ENCODE results near the gene RPRD1B.

RPRD1B gene

GRCh38 chr20:38125157-38126056 lies 91.9 kb downstream of the RPRD1B start:
- no peak for DNase-seq

DNA sequence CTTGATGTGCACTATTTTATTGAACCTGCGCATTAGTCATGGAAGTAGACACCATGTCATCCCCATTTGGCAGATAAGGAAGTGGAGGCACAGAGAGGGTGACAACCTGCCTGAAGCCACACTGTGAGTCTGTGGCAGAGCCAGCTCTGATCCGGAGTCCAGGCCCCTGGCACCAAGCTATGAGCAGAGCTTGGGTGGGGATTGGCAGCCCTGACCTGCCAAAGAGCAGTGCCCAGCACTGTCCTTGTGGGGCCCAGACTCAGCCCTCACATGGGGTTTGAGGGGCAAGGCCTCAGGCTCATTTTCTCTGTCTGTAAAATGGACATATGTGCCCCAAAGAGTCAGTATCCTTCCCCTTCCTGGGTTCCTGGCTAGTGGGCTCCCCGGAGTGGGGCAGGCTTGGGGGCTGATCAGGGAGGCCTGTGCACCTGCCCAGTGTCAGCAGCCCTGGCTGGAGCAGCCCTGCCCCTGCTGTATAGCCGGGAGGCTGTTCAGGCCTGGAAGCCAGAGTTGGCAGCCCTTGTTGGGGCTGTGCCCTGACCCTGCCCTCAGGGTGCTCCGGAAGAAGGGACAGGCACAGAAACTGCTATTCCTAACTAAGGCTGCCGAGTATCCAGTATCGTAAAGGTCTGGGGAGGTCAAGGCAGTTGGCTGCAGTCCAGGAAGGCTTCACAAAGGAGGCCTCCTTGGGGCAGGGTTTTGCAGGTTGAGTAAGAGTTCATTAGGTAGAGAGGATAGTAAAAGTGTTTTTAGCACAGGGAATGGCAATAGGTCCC lies 92.8 kb downstream of the RPRD1B start:
- no peak for DNase-seq

DNA sequence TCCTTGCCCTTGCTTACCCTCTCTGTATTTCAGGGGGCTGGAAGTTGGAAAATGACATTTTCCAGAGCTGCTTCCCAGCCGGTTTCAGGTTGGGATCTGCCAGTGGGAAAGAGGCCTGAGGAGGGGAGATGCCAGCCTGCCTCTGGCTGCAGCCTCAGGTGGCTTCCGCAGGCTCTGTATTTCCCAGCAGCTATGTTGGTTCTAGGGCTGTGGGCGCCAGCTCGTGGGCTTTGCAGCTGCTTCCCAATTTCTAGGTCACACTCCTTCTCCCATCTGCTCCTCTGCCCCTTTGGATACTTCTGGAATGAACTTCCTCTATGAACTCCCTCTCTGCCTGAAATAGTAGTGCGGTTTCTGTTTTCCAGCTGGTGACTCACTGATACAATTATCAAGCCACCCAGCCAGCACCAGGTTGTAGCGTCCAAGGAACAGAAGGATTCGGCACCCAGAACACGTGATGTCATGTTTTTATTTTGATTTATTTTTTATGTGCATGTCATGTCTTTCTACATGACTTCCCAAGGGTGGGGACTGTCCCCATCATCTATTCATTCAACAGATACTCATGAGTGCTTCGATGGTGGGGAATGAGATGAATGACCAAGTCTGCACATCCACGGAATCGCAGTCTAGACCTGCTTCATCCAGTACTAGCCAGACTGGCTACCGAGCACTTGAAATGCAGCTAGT lies 93.5 kb downstream of the RPRD1B start:
- no peak for DNase-seq

DNA sequence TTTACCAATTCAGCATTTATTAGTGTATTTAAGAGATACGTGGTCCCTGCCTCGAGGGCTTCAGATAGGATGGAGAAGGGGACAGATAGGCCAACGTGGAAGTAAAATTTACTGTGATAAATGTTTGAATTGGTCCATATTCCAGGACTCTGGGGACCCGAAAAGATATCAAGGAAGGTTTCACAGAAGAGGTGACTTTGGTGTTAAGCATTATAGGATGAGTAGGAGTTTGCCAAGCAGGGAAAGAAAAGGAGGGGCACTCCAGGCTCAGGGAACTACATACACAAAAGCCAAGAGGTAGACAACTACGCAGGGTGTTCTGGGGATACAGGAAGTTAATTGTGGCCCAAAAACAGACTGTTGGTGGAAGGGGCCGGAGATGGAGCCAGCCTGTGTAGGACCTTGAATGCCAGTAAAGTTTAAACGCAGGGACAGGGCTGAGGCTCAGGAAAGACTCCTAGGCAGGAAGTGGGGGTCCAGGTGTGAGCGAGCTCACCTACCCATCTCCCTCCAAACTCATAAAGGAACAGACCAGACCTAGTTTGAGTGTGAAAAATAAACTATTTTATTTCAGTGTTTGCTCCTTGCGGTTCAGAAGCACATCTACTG lies 94.5 kb downstream of the RPRD1B start:
- no peak for DNase-seq

DNA sequence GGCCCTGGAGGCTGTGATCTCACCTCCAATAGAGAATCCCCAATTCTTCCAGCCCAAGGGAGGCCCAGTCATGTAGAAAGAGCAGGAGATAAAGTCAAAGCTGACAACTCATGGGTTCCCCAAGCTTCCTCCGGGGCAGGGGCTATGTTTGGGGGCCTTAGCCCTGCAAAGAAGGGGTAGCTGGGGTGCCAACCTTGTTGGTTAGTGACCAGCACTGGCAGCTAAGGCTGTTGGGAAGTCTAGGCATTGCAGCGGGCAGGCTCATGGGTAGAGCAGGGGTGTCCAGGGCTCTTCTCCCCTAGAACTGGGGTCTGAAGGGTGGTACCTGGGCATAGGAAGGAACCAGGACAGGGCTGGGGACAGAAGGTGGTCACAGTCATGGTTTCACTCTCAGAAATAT lies 95.1 kb downstream of the RPRD1B start:
- no peak for DNase-seq

- DNase-seq, result no peak
Observed at GRCh38 chr20:38129248-38129865, 95.8 kb downstream of the RPRD1B start.

- DNase-seq, result no peak
Observed at GRCh38 chr20:38129893-38130609, 96.5 kb downstream of the RPRD1B start.

DNA sequence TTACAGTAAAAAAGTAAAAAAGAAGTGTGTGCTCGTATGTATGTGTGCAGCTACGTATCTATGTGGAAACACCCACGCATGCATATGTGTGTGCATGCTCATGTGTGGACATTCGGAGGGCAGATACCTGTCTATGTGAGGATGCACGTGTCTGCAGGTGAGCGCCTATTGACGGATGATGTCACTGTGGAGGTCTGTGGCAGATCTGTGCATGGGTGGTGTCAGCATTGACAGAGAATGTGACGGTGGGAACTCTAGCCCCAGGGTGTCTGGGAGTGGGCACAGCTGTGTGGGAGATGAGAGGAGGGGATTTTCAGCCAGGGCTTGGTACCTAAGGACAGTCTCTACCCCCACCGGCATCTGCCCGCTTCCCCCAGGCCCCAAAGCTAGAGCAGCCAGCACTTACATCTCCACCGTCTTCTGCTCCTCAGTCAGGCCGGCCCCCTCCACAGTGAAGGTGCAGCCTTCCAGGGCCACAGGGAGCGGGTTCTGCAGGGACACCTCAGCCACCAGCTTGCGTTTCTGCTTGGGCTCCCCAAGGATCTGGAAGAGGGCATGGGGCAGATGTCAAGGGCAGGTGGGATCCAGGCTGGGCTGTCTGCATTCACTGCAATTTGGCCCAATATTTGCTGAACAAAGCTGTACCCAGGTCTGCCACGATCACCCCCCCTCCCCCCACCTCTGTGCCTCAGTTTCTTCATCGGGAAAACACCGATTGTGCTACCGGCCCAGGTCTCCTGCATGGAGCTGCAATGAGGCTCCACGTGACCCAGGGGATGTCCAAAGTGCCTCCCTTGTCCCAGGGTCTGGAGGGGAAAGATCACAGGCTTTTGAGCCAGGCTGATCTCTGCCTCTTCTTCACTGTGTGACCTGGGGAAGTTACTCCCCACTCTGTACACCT lies 97.4 kb downstream of the RPRD1B start:
- DNase-seq, result no peak

- no peak for DNase-seq
Observed at GRCh38 chr20:38131588-38132121, 98.1 kb downstream of the RPRD1B start.

DNA sequence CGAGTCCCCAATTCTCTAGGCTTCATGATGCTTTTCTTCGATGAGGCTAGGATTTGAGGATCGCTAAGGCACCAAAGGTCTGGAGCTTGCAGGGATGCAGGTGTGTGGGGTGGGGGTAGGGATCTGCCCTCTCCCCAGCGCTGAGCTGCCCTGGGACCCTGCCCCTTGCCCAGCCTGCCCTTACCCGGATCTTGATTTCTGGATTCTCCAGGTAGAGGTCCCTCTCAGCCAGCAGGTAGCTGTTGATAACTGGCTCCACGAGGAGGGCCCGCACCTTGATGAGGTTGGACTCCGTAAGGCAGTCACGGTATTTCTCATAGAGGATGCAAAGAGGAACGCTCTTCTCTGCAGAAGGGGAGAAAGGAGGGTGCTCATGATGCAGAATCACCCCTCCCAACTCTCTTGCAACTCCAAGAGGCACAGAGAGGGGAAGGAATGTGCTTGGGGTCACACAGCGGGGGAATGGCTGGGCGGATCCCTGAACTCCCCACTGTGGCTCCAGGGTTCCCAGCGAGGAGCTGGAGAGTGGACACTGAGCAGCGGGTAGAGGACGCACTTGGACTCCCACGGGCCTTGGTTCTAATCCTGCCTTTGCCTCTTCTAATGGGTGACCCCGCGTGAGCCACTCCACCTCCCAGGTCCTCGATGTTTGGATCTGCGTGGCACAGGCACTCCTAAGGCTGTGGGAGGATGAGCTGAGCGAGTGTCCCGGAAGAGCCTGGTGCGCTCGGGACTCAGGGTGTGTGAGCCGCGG lies 98.8 kb downstream of the RPRD1B start:
- DNase-seq, result no peak

DNA sequence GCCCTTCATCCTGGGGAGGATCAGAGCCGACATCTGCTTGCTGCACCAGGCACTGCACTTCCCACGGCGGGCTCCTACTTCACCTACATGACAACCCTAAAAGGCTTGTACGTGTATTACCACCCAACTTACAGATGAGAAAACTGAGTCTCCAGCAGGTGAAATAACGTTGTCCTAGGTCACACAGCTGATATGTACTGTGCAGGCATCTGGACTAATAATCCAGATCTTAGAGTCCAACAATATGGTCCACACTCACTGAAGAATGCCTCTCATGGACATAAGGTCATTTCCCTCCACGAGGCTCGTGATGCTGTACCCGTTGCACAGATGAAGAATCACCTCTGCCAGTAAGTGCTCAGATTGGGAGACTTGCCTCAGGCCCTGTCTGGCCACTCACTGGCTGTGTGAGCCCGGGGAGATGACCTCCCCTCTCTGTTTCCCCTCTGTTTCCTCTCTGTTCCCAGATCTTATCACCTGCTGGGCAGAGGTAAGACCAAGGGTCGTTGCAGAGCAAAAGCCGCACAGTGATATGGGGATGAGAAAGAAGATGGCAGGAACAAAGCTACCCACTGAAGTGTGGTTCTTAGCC lies 99.5 kb downstream of the RPRD1B start:
- DNase-seq, result no peak

GRCh38 chr20:38133680-38134426 lies 100.3 kb downstream of the RPRD1B start:
- no peak for DNase-seq

DNA sequence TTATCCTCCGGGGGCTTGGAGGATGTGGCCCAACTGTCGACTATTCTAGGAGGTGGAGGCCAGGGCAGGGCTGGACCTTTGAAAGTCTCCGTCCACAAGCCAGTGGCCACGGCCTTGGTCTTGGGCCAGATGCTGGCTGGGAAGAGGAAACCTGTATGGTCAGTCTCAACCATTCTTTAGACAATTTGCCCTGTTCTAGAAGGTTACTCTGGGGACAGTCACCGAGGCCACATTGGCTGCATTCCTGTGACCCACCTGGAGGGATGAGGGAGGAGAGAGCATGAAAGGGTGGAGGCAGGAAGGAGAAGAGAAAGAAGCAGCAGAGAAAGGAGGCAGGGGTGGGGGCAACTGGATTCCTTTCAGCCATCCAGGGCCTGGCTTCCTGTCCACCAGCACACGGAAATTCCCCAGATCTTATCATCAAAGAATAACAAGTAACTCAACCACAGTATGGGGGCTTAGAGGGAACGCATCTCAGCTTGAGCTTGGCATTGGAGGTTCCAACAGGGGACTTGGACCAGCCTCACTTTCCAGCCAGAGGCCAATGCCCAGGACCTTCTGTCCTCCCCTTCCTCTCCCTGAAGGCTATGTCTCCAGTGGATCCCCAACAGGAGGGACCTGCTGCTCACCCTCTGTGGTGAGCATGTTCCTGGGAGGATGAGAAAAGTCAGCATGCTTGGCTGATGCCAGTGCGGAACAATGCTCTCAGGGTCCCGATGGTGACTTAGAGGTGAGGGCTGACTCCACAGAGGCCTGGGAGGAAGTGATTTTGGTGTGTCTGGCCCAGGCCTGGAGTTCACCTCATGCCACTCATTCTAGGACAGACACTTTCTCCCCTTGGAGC lies 101.1 kb downstream of the RPRD1B start:
- no peak for DNase-seq

DNA sequence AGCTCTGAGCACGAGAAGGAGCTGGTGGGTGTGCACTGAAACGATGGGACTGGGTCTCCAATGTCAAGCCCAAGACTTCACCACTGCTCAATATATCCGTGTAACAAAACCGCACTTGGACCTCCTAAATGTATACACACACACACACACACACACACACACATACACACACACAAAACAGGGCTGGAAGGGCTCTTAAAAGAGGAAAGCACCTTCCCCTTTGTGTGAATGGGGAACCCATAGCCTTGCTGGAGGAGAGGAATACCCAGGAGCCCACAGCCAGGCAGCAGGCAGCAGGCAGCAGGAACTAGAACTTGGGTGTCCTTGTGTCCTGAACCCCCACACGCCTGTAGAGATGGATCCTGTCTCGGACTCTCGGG lies 101.7 kb downstream of the RPRD1B start:
- DNase-seq, result no peak

DNA sequence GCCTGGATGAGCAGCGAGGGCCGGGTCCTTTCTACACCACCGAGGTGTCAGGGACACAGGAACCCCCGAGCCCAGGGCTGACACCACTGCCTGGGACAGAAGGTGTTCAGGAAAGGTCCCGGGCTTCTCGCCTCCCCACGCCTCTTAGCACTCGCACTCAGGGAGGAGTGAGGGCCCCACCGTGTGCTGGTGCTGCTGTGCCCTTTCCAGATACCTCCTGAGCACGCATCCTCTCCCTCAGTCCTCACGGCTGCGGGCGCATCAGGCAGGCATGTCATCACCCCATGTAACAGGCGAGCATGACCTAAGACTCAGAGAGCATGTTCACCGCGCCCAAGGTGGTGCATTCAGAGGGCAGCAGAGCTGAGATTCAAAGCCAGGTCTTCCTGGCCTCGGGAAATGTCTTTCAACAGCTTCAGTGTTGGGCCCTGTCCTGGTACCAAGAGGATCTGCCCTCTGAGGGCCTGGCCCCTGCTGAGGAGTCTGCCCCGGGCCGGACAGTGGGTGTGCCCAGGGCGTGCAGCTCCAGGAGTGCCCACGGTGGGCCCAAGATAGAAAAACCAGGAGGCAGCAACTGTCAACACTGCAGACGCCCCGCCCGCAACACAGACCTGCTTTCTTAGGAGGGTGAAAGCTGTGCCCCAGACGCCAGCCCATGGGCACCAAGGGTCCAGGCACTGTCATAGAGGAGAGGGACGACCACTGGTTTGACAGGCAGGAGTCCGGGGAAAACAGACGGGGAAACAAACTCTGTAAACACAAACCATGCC lies 102.3 kb downstream of the RPRD1B start:
- no peak for DNase-seq

DNA sequence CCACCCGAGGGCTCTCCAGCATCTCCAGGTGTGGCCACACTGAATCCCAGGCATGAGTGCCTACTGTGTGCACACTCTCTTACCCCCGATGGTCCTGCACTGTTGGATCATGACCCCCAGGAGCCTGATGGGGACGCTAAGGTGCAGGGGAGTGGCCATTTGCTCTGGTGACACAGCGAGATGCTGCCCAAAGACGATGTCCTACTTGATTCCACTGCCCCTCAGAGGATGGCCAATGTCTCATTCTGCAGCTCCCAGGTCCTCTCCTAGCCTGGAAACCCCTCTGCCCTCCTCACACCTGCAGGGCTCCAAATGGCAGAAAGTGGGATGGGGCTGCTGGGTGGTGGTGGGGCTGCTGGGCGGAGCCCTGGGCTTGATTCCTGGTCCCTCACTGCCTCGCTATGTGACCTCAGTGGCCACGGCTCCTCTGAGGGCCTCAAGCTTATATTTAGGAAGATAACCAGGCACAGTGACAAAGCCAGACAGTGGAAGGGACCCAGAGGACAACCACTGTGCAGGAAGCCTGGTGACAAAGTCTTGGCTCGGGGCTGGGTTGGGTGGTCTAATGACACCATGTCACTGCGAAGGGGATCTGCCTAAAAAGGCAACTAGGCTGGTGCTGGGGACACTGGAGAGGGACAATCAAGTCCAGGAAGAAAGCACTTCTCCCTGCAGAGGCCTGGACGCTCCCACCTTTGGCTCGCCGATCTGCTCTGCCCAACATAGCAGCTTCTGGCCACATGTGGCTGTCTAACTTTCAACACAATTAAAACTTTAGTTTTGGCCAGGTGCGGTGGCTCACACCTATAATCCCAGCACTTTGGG lies 103.1 kb downstream of the RPRD1B start:
- no peak for DNase-seq
